ENCODE measurements around the gene SPATS2L. TPM values are rescaled to one million over a fixed set of nuclear protein-coding genes. Genes with fewer than 3 reads are reported as not detected.

SPATS2L gene
- total and polyA plus RNA-seq, 2 of the 13 experiments (the other 11 are each of a cell fraction or from before 2014, with no cell fraction given): 154 to 212 TPM

- no peak for TF ChIP-seq DMTF1 (CRISPR knock-in tag; IDR thresholded peaks at IDR 0.05)
- no peak; the same call in 1 of the 2 replicates for TF ChIP-seq SMAD3 (CRISPR knock-in tag; IDR thresholded peaks at IDR 0.05)
- no peak for TF ChIP-seq NR2F1 (CRISPR knock-in tag; IDR thresholded peaks at IDR 0.05)
- peak; percentile 93; the same call in 2 of the 3 replicates for TF ChIP-seq MXI1 (IDR thresholded peaks at IDR 0.05; ENCODE audit: borderline replicate concordance, low read depth, low read length)
- peak; percentile 63; the same call in 1 of the 2 replicates for TF ChIP-seq ZBTB7B (CRISPR knock-in tag; IDR thresholded peaks at IDR 0.05)
- TF ChIP-seq NFKBIZ (CRISPR knock-in tag; IDR thresholded peaks at IDR 0.05): peak; percentile 66; the same call in 1 of the 2 replicates
- no peak for TF ChIP-seq MYNN (CRISPR knock-in tag; IDR thresholded peaks at IDR 0.05; ENCODE audit: low read depth)
- no peak for TF ChIP-seq BCL6 (CRISPR knock-in tag; IDR thresholded peaks at IDR 0.05)
- no peak for TF ChIP-seq ZSCAN20 (CRISPR knock-in tag; IDR thresholded peaks at IDR 0.05; ENCODE audit: borderline replicate concordance)
- TF ChIP-seq ZKSCAN1 (IDR thresholded peaks at IDR 0.05; ENCODE audit: low read length): no peak
- TF ChIP-seq TARDBP (CRISPR knock-in tag; IDR thresholded peaks at IDR 0.05): peak; percentile 94
- peak; percentile 58 for TF ChIP-seq RFX3 (CRISPR knock-in tag; IDR thresholded peaks at IDR 0.05)
- TF ChIP-seq GATA4 (IDR thresholded peaks at IDR 0.05; ENCODE audit: borderline replicate concordance, low read depth): no peak; the same call in 1 of the 2 replicates
- TF ChIP-seq, protein P1, sequence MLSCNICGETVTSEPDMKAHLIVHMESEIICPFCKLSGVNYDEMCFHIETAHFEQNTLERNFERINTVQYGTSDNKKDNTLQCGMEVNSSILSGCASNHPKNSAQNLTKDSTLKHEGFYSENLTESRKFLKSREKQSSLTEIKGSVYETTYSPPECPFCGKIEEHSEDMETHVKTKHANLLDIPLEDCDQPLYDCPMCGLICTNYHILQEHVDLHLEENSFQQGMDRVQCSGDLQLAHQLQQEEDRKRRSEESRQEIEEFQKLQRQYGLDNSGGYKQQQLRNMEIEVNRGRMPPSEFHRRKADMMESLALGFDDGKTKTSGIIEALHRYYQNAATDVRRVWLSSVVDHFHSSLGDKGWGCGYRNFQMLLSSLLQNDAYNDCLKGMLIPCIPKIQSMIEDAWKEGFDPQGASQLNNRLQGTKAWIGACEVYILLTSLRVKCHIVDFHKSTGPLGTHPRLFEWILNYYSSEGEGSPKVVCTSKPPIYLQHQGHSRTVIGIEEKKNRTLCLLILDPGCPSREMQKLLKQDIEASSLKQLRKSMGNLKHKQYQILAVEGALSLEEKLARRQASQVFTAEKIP (CRISPR knock-in tag; IDR thresholded peaks at IDR 0.05; ENCODE audit: borderline replicate concordance): no peak
- peak; percentile 70; the same call in 1 of the 2 replicates for TF ChIP-seq ZNF12 (CRISPR knock-in tag; IDR thresholded peaks at IDR 0.05)
- TF ChIP-seq GPBP1L1 (CRISPR knock-in tag; IDR thresholded peaks at IDR 0.05): no peak
- TF ChIP-seq, protein P2, sequence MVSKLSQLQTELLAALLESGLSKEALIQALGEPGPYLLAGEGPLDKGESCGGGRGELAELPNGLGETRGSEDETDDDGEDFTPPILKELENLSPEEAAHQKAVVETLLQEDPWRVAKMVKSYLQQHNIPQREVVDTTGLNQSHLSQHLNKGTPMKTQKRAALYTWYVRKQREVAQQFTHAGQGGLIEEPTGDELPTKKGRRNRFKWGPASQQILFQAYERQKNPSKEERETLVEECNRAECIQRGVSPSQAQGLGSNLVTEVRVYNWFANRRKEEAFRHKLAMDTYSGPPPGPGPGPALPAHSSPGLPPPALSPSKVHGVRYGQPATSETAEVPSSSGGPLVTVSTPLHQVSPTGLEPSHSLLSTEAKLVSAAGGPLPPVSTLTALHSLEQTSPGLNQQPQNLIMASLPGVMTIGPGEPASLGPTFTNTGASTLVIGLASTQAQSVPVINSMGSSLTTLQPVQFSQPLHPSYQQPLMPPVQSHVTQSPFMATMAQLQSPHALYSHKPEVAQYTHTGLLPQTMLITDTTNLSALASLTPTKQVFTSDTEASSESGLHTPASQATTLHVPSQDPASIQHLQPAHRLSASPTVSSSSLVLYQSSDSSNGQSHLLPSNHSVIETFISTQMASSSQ (IDR thresholded peaks at IDR 0.05; ENCODE audit: low read depth): no peak
- TF ChIP-seq, protein P2 (CRISPR knock-in tag; IDR thresholded peaks at IDR 0.05; ENCODE audit: borderline replicate concordance): peak; percentile 80; the same call in 1 of the 2 replicates
- TF ChIP-seq SALL2 (CRISPR knock-in tag; IDR thresholded peaks at IDR 0.05): peak; percentile 78; the same call in 1 of the 2 replicates
- peak; percentile 96 for TF ChIP-seq ELF4 (CRISPR knock-in tag; IDR thresholded peaks at IDR 0.05; ENCODE audit: borderline replicate concordance)
Observed at GRCh38 chr2:200525882-200526651, 219.6 kb downstream of the SPATS2L start, which contains the start of gene SGO2 (continued).
